MM.1S (cell line): ENCODE data around the gene FOXL2.

Experiments used
- DNase-seq: peaks from one replicate; pipeline ENCODE4 v3.0.0-alpha.2; 2015
- H2AFZ ChIP-seq: fragments of 300-600 bp; sonication (generic); 2 replicates; pipeline ENCODE4 v1.6.0; 2016; ENCODE audit warnings: antibody characterized with exemption, low read length
- H3F3A ChIP-seq: fragments of 300-600 bp; sonication (generic); 2 replicates; pipeline ENCODE4 v1.6.1; 2016; ENCODE audit warnings: mild to moderate bottlenecking, antibody characterized with exemption, low read length, moderate library complexity, mixed read lengths; ENCODE audit not compliant: insufficient read depth
- H3K27ac ChIP-seq: fragments of 300-600 bp; sonication (generic); 2 replicates; pipeline ENCODE4 v1.5.1; 2016; ENCODE audit warnings: mild to moderate bottlenecking, low read length
- H3K27me3 ChIP-seq: fragments of 300-600 bp; sonication (generic); replicated peaks from 2 replicates; pipeline ENCODE4 v1.6.0; 2016; ENCODE audit warnings: low read length; ENCODE audit not compliant: insufficient read depth
- H3K36me3 ChIP-seq: fragments of 300-600 bp; sonication (generic); replicated peaks from 2 replicates; pipeline ENCODE4 v1.6.1; 2016; ENCODE audit warnings: mild to moderate bottlenecking, low read length, mixed read lengths; ENCODE audit not compliant: insufficient read depth
- H3K4me1 ChIP-seq: fragments of 300-600 bp; sonication (generic); 2 replicates; pipeline ENCODE4 v1.6.1; 2016; ENCODE audit warnings: low read length, mixed read lengths
- H3K4me2 ChIP-seq: fragments of 300-600 bp; sonication (generic); 2 replicates; pipeline ENCODE4 v1.6.0; 2016; ENCODE audit warnings: low read depth, low read length
- H3K4me3 ChIP-seq: fragments of 300-600 bp; sonication (generic); 2 replicates; pipeline ENCODE4 v1.5.1; 2016; ENCODE audit warnings: low read length, mixed read lengths
- H3K79me2 ChIP-seq: fragments of 300-600 bp; sonication (generic); 2 replicates; pipeline ENCODE4 v1.6.1; 2016; ENCODE audit warnings: mixed run types, low read length, mixed read lengths
- H3K9ac ChIP-seq: fragments of 300-600 bp; sonication (generic); 2 replicates; pipeline ENCODE4 v1.6.1; 2016; ENCODE audit warnings: low read length, mixed read lengths
- H3K9me2 ChIP-seq: fragments of 300-600 bp; sonication (generic); replicated peaks from 2 replicates; pipeline ENCODE4 v1.6.1; 2016; ENCODE audit warnings: mild to moderate bottlenecking, low read length, mixed read lengths; ENCODE audit not compliant: insufficient read depth
- H3K9me3 ChIP-seq: fragments of 300-600 bp; sonication (generic); replicated peaks from 2 replicates; pipeline ENCODE4 v1.6.1; 2016; ENCODE audit warnings: mild to moderate bottlenecking, low read length, mixed read lengths; ENCODE audit not compliant: insufficient read depth
- H4K20me1 ChIP-seq: fragments of 300-600 bp; sonication (generic); 2 replicates; pipeline ENCODE4 v1.6.1; 2016; ENCODE audit warnings: mild to moderate bottlenecking, low read length, moderate library complexity, mixed read lengths; ENCODE audit not compliant: insufficient read depth
- CTCF ChIP-seq: fragments of 300-600 bp; sonication (generic); IDR thresholded peaks from 2 replicates; pipeline ENCODE4 v1.5.1; 2016; ENCODE audit warnings: antibody characterized with exemption, low read length, mixed read lengths
- EZH2 ChIP-seq: fragments of 300-600 bp; sonication (generic); optimal IDR thresholded peaks from 2 replicates; pipeline ENCODE3; 2017; ENCODE audit warnings: low read depth, mild to moderate bottlenecking, antibody characterized with exemption, low read length, mixed read lengths
- EZH2phosphoT487 ChIP-seq: fragments of 300-600 bp; sonication (generic); IDR thresholded peaks from 2 replicates; pipeline ENCODE4 v1.6.1; 2018; ENCODE audit warnings: antibody characterized with exemption, low read length

The FOXL2 gene

GRCh38 chr3:138985932-138986331 is 39.0 kb upstream of the FOXL2 start:
- no peak overlapping the region for H3K4me2 ChIP-seq
- H3K4me1 ChIP-seq: no peaks in the 10 kb centered on the region
- no peaks in the 10 kb centered on the region for H3K36me3 ChIP-seq
- no peak overlapping the region for H3K9ac ChIP-seq
- TF ChIP-seq CTCF: no peak
- no peak for TF ChIP-seq EZH2
- TF ChIP-seq EZH2phosphoT487: no peak
- no peaks in the 10 kb centered on the region for H3K27me3 ChIP-seq
- H3K79me2 ChIP-seq: no peaks in the 10 kb centered on the region
- H3K27ac ChIP-seq: no peak overlapping the region
- DNase-seq: no peak
- no peaks in the 10 kb centered on the region for H4K20me1 ChIP-seq
- H3K4me3 ChIP-seq: no peak overlapping the region
- H2AFZ ChIP-seq: no peak overlapping the region
- H3F3A ChIP-seq: no peaks in the 10 kb centered on the region
- no peaks in the 10 kb centered on the region for H3K9me3 ChIP-seq
- H3K9me2 ChIP-seq: no peaks in the 10 kb centered on the region

DNA sequence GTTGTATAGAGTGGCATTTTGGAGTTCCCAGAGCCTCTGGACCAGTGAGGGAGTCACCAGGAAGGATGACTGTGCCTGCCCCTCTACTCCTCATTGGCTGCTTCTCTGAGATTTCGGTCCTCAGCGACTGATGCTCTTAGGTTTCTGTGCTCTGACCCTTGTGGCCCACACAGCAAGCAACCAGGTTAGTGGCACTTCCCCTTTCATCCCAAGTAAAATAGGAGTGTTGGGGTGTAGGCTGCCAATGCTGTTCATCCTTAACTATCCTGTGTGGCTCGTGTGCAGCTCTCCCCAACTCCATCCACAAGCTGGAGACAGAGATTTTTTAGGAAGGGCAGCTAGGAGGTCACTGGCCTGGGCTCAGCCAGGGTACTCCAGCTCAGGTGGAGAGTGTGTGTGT is 37.9 kb upstream of the FOXL2 start:
- H2AFZ ChIP-seq: no peak overlapping the region
- no peaks in the 10 kb centered on the region for H3K4me1 ChIP-seq
- no peaks in the 10 kb centered on the region for H3K9me3 ChIP-seq
- no peaks in the 10 kb centered on the region for H4K20me1 ChIP-seq
- H3F3A ChIP-seq: no peaks in the 10 kb centered on the region
- no peaks in the 10 kb centered on the region for H3K79me2 ChIP-seq
- TF ChIP-seq EZH2: no peak
- H3K9me2 ChIP-seq: no peaks in the 10 kb centered on the region
- H3K4me2 ChIP-seq: no peak overlapping the region
- no peaks in the 10 kb centered on the region for H3K27me3 ChIP-seq
- H3K27ac ChIP-seq: no peak overlapping the region
- no peak overlapping the region for H3K9ac ChIP-seq
- no peak overlapping the region for H3K4me3 ChIP-seq
- no peak for DNase-seq
- H3K36me3 ChIP-seq: no peaks in the 10 kb centered on the region

DNA sequence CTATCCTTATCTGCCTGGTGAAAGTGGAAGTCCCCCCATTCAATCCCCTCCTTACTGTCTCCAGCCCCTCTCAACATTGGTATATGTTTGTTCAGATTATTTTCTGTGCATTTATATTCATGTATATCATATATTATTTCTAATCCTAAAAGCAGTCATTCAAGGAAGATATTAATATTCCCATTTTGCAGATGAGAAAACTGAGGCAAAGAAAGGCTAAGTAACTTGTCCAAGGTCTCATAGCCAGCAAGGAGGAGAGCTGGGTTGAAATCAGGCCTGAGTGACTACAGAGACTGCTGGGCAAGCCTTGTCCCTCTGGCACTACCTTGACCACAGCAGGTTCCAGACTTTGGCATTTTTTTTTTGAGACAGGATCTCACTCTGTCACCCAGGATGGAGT is 29.1 kb upstream of the FOXL2 start:
- DNase-seq: no peak
- no peaks in the 10 kb centered on the region for H3K4me1 ChIP-seq
- no peak overlapping the region for H2AFZ ChIP-seq
- no peaks in the 10 kb centered on the region for H3K79me2 ChIP-seq
- no peak overlapping the region for H3K9ac ChIP-seq
- H3K4me3 ChIP-seq: no peak overlapping the region
- TF ChIP-seq CTCF: no peak
- H3K27ac ChIP-seq: no peak overlapping the region
- no peaks in the 10 kb centered on the region for H3F3A ChIP-seq
- no peaks in the 10 kb centered on the region for H3K9me3 ChIP-seq
- H3K9me2 ChIP-seq: no peaks in the 10 kb centered on the region
- H3K36me3 ChIP-seq: no peaks in the 10 kb centered on the region
- no peaks in the 10 kb centered on the region for H4K20me1 ChIP-seq
- H3K27me3 ChIP-seq: no peaks in the 10 kb centered on the region
- H3K4me2 ChIP-seq: no peak overlapping the region

GRCh38 chr3:138975351-138975750 is 28.4 kb upstream of the FOXL2 start:
- Histone ChIP-seq H3K27ac (no peak overlapping the region), H3K4me2 (no peak overlapping the region), H4K20me1 (no peaks in the 10 kb centered on the region), H3K36me3 (no peaks in the 10 kb centered on the region), H3K9ac (no peak overlapping the region), H3K27me3 (no peaks in the 10 kb centered on the region), H3K4me3 (no peak overlapping the region), H3K79me2 (no peaks in the 10 kb centered on the region), H3K4me1 (no peaks in the 10 kb centered on the region), H3F3A (no peaks in the 10 kb centered on the region), H2AFZ (no peak overlapping the region), H3K9me3 (no peaks in the 10 kb centered on the region), H3K9me2 (no peaks in the 10 kb centered on the region)
- DNase-seq: no peak
- TF ChIP-seq EZH2phosphoT487: no peak
- TF ChIP-seq CTCF: no peak
- TF ChIP-seq EZH2: no peak
